ENCODE data around the gene FOXG1.
A peak's percentile ranks its signal among the peaks of the same experiment; 100 is the strongest.

The FOXG1 gene

DNA sequence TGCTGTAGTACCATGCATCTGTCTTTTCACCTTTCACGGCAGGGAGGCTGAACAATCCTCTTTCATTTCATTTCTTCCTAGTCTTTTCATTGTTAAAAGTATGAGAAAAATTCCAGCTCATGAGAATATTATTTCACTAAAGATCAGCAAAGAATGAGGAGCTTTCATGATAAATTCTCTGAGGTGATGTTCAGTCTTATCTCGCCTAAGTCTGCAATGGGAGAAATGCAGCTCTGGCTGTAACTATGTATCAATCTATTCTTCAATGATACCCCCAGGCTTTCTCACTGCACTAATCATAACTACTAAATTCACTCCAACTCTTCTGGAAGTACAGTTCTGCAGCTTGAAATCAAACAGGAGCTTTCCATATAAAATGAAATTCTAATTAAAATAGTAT lies 15.7 kb downstream of the FOXG1 start:
- no peak for DNase-seq (ENCODE audit: extremely low read depth, low read depth)
- no peak overlapping the region for H3K4me3 ChIP-seq (replicated peaks; ENCODE audit: low read depth, low read length)
- TF ChIP-seq, protein P1, sequence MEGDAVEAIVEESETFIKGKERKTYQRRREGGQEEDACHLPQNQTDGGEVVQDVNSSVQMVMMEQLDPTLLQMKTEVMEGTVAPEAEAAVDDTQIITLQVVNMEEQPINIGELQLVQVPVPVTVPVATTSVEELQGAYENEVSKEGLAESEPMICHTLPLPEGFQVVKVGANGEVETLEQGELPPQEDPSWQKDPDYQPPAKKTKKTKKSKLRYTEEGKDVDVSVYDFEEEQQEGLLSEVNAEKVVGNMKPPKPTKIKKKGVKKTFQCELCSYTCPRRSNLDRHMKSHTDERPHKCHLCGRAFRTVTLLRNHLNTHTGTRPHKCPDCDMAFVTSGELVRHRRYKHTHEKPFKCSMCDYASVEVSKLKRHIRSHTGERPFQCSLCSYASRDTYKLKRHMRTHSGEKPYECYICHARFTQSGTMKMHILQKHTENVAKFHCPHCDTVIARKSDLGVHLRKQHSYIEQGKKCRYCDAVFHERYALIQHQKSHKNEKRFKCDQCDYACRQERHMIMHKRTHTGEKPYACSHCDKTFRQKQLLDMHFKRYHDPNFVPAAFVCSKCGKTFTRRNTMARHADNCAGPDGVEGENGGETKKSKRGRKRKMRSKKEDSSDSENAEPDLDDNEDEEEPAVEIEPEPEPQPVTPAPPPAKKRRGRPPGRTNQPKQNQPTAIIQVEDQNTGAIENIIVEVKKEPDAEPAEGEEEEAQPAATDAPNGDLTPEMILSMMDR (IDR thresholded peaks at IDR 0.05; ENCODE audit: low read depth, low read length, missing control alignments): no peak

DNA sequence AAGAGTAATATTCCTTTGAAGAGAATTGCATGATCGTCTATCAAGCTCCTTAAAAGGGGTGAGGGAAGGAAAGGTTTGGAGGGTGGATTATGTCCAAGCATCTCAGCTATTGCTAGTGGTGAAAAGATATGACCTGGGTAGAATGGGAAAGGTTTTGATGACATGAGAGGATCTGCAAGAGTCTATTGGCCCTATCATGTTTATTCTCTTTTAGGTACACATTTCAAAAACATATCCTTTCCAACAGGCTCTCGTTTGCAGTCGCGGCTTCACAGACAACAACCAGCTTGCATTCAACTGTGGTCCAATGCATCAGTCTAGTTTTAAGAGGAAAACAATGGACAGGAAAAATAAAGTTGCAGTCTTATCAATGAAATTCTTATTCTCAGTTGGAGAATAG lies 17.1 kb downstream of the FOXG1 start:
- no peak overlapping the region for H3K4me3 ChIP-seq (replicated peaks; ENCODE audit: low read depth, low read length)
- DNase-seq (ENCODE audit: extremely low read depth, low read depth): no peak
- TF ChIP-seq, protein P1 (IDR thresholded peaks at IDR 0.05; ENCODE audit: low read depth, low read length, missing control alignments): no peak

DNA sequence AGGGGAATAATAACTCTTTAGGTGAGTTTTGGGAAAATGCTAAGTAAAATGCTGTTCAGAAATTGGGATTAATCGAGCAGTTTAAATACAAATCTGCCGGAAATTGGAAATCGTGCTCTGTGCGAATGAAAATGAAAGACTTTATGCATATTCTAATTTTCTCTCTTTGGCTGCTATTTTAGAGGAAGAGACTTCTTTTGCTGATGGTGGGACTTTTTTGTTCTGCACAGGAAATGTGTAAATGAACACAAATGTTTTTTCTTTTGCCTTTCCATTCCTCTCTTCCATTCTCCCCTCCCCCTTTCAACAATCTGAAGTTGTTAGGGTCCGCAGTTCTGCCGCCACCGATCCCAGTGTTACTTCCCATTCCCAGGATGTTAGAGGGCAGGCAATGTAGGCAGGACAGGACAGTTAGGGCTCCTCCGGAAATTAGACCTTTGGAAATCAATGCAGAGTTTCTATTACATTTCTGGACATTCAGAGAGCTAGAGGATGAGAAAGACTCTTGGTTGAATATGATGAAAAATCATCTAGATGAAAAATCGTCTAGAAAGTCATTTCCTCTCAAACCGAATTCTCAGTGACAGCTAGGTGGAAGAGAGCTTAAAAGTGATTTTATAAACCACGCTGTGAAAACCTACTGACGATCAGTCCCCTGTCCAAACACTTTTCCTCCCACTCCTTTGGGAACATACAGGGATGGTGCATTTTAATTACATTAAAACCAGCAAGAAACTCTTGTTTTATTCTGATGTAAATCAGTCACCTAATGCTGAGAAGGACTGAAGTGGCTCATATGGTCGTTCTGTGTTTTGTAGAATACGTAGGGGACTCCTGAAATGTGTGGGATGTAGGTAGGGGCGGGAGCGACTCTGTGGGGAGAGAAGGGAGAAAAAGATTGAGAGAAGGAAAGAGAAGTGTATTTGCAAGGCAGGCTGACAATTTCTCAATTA lies 17.8 kb downstream of the FOXG1 start:
- TF ChIP-seq, protein P1 (IDR thresholded peaks at IDR 0.05; ENCODE audit: low read depth, low read length, missing control alignments): no peak
- no peak for DNase-seq (ENCODE audit: extremely low read depth, low read depth)
- no peak overlapping the region for H3K4me3 ChIP-seq (replicated peaks; ENCODE audit: low read depth, low read length)

DNA sequence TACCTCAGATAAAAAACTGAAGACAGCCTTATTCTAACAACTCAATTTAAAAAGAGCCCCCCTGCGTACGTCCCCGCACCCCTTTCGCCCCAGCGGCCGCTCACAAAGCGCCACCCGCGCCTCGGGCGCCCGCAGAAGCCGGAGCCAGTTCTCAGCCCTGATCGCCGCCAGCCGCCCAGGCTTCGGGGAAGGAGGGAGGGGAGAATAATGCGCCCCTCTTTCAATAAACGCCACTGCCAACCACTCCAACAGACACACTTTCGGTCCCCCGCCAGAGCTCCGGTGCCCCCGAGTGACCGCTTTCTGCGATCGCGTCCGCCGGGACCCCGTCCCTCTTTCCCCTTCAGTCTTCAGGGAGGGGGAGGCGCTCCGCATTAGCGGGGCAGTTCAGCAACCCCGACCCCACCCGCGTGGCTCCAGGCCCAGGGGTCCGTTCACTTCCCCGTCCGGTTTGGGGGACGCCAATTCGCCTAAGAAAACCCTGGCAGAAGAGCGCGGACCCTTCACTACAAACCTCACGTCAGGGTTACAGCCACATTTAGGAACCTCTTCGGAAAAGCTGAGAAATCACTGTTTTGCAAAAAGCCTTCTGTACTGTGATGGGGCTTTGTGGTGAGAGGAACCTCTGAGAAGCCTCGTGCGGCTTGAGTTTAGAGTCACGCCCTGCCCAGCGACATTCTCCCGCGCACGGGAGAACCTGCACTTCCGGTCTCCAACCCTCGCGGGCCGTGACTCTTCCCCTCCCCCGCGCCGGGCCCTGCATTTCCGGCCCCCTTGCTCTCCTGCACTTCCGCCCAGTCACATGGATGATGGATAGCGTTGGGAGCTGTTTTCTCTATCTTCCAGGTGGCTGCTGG lies 18.7 kb downstream of the FOXG1 start:
- no peak for DNase-seq (ENCODE audit: extremely low read depth, low read depth)
- H3K4me3 ChIP-seq (replicated peaks; ENCODE audit: low read depth, low read length): peak overlapping the region; percentile 23
- TF ChIP-seq, protein P1 (IDR thresholded peaks at IDR 0.05; ENCODE audit: low read depth, low read length, missing control alignments): no peak

DNA sequence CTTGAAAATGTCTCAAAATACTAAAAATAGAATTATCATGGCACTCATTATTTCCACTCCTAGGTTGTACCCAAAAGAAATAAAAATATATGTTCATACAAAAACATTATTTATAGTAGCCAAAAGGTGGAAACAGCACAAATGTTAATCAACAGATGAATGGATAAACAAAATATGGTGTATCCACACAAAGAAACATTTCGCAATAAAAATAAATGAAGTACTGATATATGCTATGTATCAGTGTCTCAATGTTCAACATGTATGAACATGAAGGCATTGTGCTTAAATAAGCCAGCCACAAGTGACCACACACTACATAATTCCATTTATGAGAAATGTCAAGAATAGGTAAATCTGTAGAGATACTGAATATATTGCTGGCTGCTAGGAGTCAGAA lies 40.9 kb downstream of the FOXG1 start:
- TF ChIP-seq, protein P1 (IDR thresholded peaks at IDR 0.05; ENCODE audit: low read depth, low read length, missing control alignments): no peak
- DNase-seq (ENCODE audit: extremely low read depth, low read depth): no peak
- H3K4me3 ChIP-seq (replicated peaks; ENCODE audit: low read depth, low read length): no peak overlapping the region

DNA sequence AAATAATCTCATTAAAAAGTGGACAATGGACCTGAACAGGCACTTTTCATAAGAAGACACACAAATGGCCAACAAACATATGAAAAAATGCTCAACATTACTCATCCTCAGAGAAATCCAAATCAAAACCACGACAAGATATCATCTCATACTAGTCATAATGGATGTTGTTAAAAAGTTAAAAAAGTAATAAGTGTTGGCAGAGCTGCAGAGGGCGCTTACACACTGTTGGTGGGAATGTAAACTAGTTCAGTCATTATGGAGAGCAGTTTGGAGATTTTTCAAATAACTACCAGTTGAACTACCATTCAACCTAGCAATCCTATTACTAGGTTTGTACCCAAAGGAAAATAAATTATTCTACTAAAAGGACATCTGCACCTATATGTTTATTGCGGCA lies 47.2 kb downstream of the FOXG1 start:
- no peak overlapping the region for H3K4me3 ChIP-seq (replicated peaks; ENCODE audit: low read depth, low read length)
- TF ChIP-seq, protein P1 (IDR thresholded peaks at IDR 0.05; ENCODE audit: low read depth, low read length, missing control alignments): no peak
- no peak for DNase-seq (ENCODE audit: extremely low read depth, low read depth)
